ENCODE measurements around the gene ATP2B1.
"Not testable (repeated sequence)": the region's sequence is repeated elsewhere in the genome, so short reads cannot be mapped to it uniquely, and the experiment has no call there.

The ATP2B1 gene

GRCh38 chr12:89717759-89718523 is 9.3 kb upstream of the ATP2B1 start:
- DNase-seq (ENCODE audit: low spot score) = no peak
- no peak for FAIRE-seq

- DNase-seq (ENCODE audit: low spot score) (no peak), FAIRE-seq (no peak)
Observed at GRCh38 chr12:89712706-89713105, 4.1 kb upstream of the ATP2B1 start.

- no peak for DNase-seq (ENCODE audit: low spot score)
- no peak for FAIRE-seq
Observed at GRCh38 chr12:89710873-89711750, 2.5 kb upstream of the ATP2B1 start.

- FAIRE-seq (no peak), DNase-seq (ENCODE audit: low spot score) (no peak)
Observed at GRCh38 chr12:89709995-89710872, 1.6 kb upstream of the ATP2B1 start.

GRCh38 chr12:89709157-89709994 is 738 bp upstream of the ATP2B1 start:
- peak; percentile 40 for FAIRE-seq
- peak; percentile 93 for DNase-seq (ENCODE audit: low spot score)

GRCh38 chr12:89707703-89708564 is 704 bp downstream of the ATP2B1 start:
- FAIRE-seq = no peak
- no peak for DNase-seq (ENCODE audit: low spot score)

- DNase-seq (ENCODE audit: low spot score) (no peak), FAIRE-seq (no peak)
Observed at GRCh38 chr12:89706986-89707702, 1.5 kb downstream of the ATP2B1 start.

GRCh38 chr12:89706551-89706950 is 2.1 kb downstream of the ATP2B1 start:
- FAIRE-seq = no peak
- DNase-seq (ENCODE audit: low spot score) = no peak

- no peak for DNase-seq (ENCODE audit: low spot score)
Observed at GRCh38 chr12:89704457-89704856, 4.2 kb downstream of the ATP2B1 start.

GRCh38 chr12:89703768-89704167 is 4.9 kb downstream of the ATP2B1 start:
- FAIRE-seq (no peak), DNase-seq (ENCODE audit: low spot score) (no peak)

More at GRCh38 chr12:89704457-89704856, 4.2 kb downstream of the ATP2B1 start:
- no peak for FAIRE-seq

GRCh38 chr12:89702503-89702902 is 6.1 kb downstream of the ATP2B1 start:
- no peak for FAIRE-seq
- DNase-seq (ENCODE audit: low spot score) = no peak

- FAIRE-seq (no peak), DNase-seq (ENCODE audit: low spot score) (no peak)
Observed at GRCh38 chr12:89701606-89702206, 6.9 kb downstream of the ATP2B1 start.

- FAIRE-seq = peak; percentile 69
- DNase-seq (ENCODE audit: low spot score) = peak; percentile 22
Observed at GRCh38 chr12:89700191-89700810, 8.3 kb downstream of the ATP2B1 start.

- no peak for DNase-seq (ENCODE audit: low spot score)
- FAIRE-seq = no peak
Observed at GRCh38 chr12:89698607-89699006, 10.0 kb downstream of the ATP2B1 start.

GRCh38 chr12:89697728-89698127 is 10.9 kb downstream of the ATP2B1 start:
- not testable (repeated sequence) for FAIRE-seq; DNase-seq (ENCODE audit: low spot score)

- DNase-seq (ENCODE audit: low spot score) (no peak), FAIRE-seq (no peak)
Observed at GRCh38 chr12:89697296-89697695, 11.3 kb downstream of the ATP2B1 start.

GRCh38 chr12:89695830-89696229 is 12.8 kb downstream of the ATP2B1 start:
- no peak for FAIRE-seq
- DNase-seq (ENCODE audit: low spot score) = no peak

- peak; percentile 44 for DNase-seq (ENCODE audit: low spot score)
- FAIRE-seq = peak; percentile 21
Observed at GRCh38 chr12:89695100-89695499, 13.5 kb downstream of the ATP2B1 start.

Data from RCC 7860 (cell line).